Hematopoietic multipotent progenitor cell treated with erythropoietin and hydrocortisone succinate and interleukin-3 and kit ligand, for 15 days (in vitro differentiated cells): ENCODE data around the gene PRKD2.
"Not testable (repeated sequence)": the region's sequence is repeated elsewhere in the genome, so short reads cannot be mapped to it uniquely, and the experiment has no call there.

Experiments
- DNase-seq: peaks from one replicate; pipeline ENCODE4 v3.0.0-alpha.2; 2015; ENCODE audit warnings: low spot score

Gene PRKD2

GRCh38 chr19:46724468-46724867, 7.6 kb upstream of the PRKD2 start:
- DNase-seq, result no peak

- no peak for DNase-seq
Observed at GRCh38 chr19:46723471-46723870, 6.6 kb upstream of the PRKD2 start.

GRCh38 chr19:46723023-46723461, 6.1 kb upstream of the PRKD2 start:
- no peak for DNase-seq

DNA sequence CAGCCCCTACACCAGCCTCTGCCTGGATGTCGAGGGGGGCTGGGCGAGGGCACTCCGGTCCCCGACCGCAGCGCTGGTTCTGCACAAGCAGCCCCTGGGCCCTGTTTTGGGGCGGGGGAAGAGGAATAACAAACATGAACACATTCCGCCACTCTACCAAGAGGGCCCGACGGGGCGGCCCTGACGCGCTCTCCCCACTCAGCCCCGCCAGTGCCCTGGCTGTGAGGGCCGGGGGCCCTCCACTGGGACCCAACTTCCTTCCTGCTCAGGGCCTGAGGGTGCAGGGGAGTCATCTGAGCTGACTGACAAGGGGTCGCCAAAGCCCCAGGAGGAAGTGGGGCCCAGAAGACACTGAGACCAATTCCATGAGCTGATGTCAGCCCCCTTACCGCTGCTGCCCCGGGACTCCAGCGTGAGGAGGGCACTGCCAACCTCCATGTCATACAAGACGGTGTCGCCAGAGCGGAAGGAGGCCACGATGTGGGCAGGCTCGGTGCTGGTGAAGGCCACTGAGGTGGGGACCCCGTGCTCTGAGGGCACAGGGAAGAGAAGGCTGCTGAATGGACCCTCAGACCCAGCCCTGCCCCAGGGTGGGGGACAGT, 5.6 kb upstream of the PRKD2 start:
- no peak for DNase-seq

- no peak for DNase-seq
Observed at GRCh38 chr19:46722004-46722380, 5.1 kb upstream of the PRKD2 start.

DNA sequence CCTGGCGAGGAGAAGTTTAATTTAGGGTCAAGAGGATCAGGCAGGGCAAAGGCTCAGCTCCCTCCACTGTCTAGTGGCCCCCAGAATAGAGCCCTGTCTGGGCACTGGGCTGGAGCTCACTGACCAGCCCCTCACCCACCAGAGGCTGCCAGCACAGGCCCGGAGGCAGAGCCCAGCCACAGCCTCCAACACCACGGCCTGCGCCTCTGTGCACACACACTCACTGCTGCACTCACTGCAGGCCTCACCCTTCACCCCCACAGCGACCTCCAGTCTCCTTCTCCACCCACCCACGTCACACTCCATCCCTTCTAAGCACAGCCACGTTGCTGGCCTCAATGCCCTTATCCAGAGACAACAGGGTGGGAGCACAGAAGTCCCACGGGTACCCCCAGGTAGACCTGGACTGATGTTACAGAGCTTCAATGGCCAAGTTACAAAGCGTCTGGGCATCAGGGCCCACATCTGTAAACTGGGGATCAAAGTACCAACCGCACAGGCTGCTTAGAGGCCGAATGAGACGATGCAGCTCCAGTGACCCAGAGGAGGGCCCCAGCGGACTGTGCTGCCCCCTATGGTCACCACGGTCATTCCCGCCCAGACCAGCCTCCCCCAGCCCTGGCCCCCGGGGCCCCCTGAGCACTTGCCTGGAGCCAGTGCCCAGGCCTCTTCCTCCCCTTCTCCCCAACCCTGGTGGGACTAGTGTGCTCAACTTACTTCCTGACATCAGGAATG, 4.5 kb upstream of the PRKD2 start:
- DNase-seq, result no peak

DNA sequence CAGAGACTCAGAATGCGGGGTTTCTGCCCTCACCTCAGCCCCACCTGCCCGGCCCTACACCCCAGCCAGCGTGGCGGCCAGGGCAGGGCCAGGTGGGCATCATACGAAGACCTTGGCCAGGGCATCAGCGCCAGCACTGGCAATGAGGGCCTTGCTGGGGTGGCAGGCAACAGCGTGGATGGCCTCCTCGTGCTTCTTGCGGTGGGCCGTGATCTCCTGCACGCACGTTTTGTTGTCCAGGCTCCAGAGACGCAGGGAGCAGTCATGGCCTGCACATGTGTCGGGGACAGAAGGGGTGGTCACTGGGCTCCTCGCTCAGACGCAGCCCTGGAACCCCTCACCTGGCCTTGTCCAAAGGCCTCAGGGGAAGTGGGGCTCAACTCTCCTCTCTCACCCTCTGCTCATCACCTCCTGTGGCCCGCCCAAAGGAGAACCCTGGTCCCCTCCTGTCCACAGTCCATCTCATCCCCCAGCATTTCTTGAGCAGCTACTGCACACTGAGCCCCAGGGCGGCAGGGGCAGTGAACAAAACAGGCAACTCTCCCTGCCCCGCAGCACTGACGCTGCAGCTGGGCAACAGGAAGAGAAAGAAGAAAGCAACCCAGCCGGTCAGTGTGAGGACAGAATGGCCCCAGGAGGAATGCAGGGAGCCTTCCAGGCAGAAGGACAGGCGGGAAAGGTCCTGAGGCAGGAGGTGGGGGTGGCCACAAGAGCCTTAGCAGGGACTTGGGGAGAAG, 3.8 kb upstream of the PRKD2 start:
- no peak for DNase-seq

DNA sequence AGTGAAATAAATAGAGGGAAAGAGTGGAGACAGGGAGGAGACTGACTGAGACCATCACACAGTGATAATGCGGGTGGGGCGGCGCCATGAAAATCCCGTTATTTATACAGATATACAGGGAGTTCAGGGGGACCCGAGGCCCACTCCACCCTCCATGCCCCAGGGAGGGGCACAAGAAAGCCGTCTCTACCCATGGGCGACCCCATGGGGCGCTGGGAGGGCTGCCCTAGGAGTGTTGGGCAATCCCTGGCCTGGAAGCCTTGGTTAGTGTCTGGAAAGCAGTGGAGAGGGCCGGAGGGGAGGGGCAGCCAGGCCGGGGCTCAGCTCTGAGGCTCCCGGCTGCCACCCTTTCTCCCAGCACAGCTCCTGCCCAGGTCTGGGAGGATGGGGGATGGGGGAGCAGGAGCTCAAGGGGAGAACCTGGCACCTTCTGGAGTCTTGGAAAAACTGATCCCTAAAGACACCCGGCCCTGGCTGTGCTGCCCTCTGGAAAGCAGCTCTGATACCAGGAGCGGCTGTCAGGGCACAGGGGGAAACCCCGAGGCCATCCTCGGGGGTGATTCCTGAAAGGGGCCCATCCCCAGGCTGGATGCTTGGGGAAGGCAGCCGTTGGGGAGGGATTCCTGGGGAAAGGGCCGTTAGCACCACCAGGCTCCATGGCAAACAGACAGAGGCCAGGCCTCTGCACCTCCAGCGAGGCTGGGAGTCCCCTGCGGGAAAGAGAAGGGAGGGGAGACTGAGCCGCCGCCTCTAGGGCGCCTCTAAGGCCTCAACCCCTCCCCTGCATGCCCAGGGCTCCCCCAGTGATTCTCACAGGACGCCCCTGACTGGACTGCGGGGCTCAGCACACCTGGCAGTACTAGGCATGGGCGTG, 3.0 kb upstream of the PRKD2 start:
- no peak for DNase-seq

DNA sequence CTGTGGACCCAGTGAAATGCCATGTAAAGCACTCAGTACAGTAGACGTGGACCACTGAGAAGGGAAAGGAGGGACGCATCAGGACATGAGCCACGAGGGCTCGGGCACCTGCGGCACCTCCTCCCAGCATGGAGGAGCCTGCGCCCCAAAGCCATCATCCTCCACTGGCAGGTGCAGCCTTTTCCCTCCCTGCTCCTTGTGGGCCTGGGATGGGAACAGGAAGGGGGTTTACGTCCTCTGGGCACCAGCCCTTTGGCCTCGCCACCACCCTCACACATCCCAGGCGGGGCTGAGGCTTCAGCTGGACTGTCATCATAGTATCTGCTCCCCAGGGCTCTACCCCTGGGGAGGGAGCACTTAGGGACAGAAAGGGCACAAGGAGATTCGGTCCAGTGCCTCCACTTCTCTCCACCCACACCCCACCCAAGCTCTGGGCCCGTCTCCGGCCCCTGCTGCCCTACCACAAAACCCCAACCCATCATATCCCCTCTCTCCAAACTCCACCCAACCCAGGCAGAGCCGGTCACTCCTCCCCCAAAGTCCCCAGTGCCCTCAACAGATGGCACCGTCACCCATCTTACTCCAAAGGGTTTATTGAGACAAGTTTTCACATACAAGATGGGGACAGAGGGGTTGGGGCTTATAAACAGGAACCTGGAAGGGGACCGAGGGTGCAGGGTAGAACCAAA, 2.2 kb upstream of the PRKD2 start:
- no peak for DNase-seq

DNA sequence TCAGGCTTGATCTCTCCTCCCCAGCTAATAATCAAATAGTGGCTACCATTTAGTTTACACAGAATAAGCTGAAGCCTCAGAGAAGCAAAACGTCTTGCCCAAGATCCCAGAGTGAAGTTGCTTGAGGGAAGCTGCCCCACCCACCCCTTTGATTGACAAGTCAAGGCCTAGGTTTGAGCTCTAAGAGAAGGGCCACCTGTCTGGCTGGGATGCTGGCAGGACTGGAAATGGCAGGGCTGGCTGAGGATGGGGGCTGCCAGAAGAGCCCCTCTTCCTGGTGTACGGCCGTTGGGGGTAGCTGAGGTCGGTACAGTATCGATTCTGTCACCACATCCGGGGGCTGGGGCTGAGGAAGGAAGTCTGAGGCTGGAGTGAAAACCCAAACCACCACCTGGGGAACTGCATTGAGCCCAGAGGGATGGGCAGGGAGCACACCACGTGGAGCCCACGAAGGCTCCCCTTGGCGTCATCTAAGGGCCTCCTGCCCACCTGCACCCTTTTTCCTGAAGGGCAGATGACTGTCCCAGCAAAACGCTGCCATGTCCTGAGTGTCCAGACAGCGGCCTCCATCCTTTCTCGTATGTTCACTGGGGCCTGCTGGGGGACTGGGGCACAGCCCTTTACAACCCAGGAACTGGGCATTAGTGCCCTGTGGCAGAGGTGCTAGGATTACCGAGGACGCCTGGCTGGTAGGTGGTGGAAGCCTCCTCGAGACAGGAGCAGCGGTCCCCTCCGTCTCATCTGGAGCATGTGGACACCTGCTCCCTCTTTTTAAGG, 1.4 kb upstream of the PRKD2 start:
- no peak for DNase-seq

GRCh38 chr19:46717716-46718143, 816 bp upstream of the PRKD2 start:
- peak; percentile 76 for DNase-seq

DNA sequence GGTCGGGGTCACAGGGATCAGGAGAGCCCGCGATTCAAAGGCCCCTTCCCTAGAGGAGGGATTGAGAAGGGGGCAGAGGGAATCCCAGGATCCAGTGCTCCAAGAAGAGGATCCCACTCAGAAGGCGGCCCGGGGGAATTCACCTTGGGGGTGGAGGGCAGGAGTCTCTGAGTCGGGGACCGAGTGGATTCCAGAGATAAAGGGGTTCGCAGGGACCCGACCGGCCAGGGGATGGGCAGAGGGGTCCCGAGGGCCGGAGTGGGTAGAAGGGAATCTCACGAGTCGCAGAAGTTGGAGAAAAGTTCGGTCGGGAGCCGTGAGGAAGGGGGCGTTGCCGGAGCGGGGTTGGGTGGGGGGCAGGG, 261 bp downstream of the PRKD2 start:
- DNase-seq, result no peak

DNA sequence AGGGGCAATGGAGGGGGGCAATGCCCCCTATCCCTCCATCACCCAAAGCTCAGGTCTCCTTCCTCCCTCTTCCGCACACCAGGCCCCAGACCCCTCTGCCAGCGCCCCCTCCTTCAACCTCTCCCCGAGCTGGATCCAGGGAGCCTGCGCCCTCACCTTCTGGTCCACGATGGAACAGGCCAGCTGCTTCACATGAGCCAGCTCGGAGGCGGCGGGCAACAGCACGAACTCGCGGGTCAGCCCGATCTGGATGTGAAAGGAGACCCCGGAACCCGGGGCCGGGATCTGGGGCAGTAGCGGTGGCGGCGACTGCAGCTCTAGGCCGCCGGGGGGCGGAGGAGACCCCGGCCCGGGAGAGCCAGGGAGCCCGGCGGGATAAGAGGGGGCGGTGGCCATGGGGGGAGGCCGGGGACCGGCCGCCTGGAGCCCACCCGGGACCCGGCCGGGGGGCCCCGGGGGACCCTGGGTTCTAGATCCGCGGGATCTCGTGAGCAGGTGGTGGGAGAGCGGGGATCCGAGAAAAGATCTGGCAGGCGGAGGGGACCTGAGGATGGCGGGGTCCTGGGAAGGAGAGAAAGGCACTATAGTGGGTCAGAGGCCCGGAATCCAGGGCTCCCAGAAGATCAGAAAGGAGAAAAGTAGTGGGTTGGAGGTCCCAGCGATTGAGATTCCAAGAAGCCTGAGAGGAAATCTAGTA, 791 bp downstream of the PRKD2 start:
- no peak for DNase-seq

DNA sequence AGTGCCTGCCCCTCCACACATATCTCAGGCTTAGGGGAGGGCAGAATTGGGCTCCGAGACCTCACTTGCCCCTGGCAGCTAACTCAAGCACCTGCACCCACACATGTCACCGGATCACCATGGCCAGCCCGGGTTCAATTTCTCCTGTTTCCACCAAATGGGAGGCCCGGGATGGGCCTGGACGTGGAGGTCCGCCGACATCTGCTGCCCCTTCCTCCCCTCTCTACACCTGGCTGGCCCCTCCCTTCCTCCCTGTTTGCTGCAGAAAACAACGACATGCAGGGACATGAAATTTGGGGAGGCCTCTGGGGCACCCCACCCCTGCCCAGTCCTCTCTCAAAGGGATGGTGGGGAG, 1.3 kb downstream of the PRKD2 start:
- DNase-seq, result no peak

DNA sequence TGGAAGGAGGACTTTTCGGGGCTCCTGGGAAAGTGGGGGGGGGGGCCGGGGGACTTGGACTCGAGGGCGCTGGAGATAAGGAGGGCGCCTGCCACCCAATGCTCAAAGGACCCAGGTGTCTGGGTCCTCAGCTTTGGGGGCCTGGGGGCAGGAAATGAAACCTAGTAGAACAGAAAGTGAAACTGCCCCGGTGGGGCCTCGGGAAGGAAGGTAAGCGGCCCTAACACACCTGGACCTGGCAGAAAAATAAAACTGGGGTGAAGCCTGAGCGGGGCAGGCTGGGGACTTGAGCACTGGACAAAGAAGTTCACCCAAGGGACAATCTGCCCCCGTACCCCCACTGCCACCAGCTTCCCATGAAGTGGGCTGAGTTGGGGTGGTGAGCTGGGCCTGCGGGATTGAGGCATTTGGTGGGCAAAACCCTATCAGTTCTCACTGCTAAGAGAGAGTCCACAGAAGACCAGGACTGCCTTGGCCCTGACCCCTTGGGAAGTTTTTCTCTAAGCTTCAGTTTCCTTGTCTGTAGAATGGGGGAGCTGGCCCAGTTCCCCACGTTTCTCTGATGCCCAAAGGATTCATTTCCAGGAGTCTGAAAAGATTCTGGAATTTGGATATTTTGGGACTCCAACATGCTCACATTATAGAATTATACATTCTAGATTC, 2.3 kb downstream of the PRKD2 start:
- peak; percentile 51 for DNase-seq

DNA sequence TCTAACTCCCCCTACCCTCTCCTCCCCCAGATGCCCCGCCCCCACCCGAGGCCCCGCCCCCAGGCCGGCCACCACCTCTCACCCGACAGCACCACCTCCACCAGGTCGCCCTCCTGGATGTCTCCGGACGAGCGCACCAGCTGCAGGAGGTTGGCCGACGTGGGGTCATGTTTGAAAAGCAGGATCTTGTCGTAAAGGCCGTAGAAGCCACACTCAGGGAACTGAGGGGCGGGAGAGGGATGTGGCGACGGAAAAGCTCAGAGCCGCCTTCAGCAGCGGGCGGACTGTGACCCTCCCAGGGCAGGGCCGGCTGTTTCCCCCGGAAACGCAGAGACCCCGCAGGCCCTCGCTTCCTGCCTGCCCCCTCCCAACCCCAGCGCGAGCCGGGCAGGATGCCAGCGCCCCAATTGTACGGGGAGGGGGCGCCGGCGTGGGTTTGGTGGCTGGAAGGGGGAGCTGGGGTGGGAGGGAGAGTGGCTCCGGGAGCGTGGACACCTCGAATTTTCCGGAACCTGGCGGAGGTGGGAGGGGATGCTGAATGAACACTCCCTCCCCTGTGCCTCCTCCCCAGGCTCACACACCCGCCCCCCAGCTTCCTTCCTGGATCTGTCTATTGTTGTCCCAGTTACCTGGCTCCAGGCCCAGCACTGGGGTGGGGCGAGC, 3.0 kb downstream of the PRKD2 start:
- peak; percentile 33 for DNase-seq

- not testable (repeated sequence) for DNase-seq
Observed at GRCh38 chr19:46712768-46713338, 4.1 kb downstream of the PRKD2 start.

- DNase-seq, result no peak
Observed at GRCh38 chr19:46710687-46711086, 6.2 kb downstream of the PRKD2 start.
